Lower leg skin (tissue), 4 donors: ENCODE results near the gene LRSAM1. TPM values are rescaled to one million over a fixed set of nuclear protein-coding genes. Genes with fewer than 3 reads are reported as not detected.
A peak's percentile ranks its signal among the peaks of the same experiment; 100 is the strongest.

Source experiments
- DNase-seq, 2 donors: peaks; one replicate each; pipeline ENCODE4 v3.0.0-alpha.2; 2019; ENCODE audit warnings: low spot score in 2 of 2
- H3K4me3 ChIP-seq: fragments of 200-600 bp; sonication (generic); 2 replicates; pipeline ENCODE4 v1.5.1; 2017; ENCODE audit warnings: mild to moderate bottlenecking, low read depth; ENCODE audit not compliant: poor library complexity, severe bottlenecking
- POLR2A ChIP-seq, 2 donors: fragments of 450-650 bp; IDR thresholded peaks; one replicate each; pipeline ENCODE4 v1.6.1; 2016 to 2017; ENCODE audit warnings: antibody characterized with exemption in 2 of 2, mild to moderate bottlenecking in 1 of 2, moderate library complexity in 1 of 2
- WGBS, 2 donors: methylation state at CpG; one replicate each; pipeline ENCODE4 v1.1.5; 2018; 5-methylcytosine and 5-hydroxymethylcytosine counted together
- intact Hi-C: fragments of 100-400 bp; cut with DNase I; formaldehyde crosslinking; loops from one replicate; pipeline ENCODE4 v1.15.0; 2023; ENCODE audit warnings: low total_unique reads
- total RNA-seq, 4 donors: library from RNA; depleted of rRNA; stranded (reverse); fragments of >200 nt; gene quantifications; one replicate each; pipeline ENCODE4 v1.1.0, GENCODE V29; 2016
- TF ChIP-seq, protein P1 (sequence below), 3 donors: fragments of 450-650 bp; IDR thresholded peaks; one replicate each; pipeline ENCODE4 v1.5.1; 2016; ENCODE audit warnings: antibody characterized with exemption in 3 of 3, mild to moderate bottlenecking in 3 of 3, moderate library complexity in 2 of 3

Gene LRSAM1
- total RNA-seq, 4 donors from 2014 or later = 37.9 to 47.9 (median 41.9) TPM

DNA sequence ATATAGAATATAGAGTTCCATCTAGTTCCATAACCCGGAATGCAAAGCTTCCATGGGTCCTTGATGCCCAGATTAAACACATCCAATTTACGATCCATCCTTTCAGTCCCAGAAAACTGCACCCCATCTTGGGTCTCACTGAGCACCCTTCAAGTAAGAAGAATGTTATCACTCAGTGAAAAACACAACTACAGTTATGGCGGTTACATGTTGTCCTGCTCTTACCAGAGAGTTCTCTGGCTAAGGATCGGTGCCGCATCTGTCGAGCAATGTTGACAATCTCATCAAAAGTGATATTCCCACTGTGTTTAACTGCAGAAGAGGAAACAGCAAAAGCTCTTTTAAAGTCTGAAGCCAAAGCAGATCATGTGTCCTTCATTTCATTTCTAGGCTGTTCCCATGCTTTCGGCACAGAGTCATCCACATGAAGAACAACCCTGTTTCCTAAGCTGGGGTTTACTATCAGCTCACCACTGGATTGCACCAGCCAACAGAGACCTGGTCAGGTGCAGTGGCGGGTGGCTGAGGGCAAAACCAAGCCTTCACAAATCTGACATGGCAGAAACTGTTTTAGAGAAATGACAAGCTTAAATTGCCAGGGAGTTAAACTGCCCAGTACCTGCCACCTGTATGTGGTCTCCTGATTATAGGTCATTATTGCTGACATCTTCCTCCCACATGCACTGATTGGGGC lies 3.1 kb upstream of the LRSAM1 start:
- intact Hi-C loops = no loop called here
- no peak overlapping the region for H3K4me3 ChIP-seq
- TF ChIP-seq, protein P1, sequence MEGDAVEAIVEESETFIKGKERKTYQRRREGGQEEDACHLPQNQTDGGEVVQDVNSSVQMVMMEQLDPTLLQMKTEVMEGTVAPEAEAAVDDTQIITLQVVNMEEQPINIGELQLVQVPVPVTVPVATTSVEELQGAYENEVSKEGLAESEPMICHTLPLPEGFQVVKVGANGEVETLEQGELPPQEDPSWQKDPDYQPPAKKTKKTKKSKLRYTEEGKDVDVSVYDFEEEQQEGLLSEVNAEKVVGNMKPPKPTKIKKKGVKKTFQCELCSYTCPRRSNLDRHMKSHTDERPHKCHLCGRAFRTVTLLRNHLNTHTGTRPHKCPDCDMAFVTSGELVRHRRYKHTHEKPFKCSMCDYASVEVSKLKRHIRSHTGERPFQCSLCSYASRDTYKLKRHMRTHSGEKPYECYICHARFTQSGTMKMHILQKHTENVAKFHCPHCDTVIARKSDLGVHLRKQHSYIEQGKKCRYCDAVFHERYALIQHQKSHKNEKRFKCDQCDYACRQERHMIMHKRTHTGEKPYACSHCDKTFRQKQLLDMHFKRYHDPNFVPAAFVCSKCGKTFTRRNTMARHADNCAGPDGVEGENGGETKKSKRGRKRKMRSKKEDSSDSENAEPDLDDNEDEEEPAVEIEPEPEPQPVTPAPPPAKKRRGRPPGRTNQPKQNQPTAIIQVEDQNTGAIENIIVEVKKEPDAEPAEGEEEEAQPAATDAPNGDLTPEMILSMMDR (IDR thresholded peaks at IDR 0.05) = no peak
- no peak for TF ChIP-seq POLR2A (IDR thresholded peaks at IDR 0.05)
- WGBS, 2 donors = 86 to 91% methylated on average over 8 of the region's 8 CpGs
- DNase-seq = no peak

DNA sequence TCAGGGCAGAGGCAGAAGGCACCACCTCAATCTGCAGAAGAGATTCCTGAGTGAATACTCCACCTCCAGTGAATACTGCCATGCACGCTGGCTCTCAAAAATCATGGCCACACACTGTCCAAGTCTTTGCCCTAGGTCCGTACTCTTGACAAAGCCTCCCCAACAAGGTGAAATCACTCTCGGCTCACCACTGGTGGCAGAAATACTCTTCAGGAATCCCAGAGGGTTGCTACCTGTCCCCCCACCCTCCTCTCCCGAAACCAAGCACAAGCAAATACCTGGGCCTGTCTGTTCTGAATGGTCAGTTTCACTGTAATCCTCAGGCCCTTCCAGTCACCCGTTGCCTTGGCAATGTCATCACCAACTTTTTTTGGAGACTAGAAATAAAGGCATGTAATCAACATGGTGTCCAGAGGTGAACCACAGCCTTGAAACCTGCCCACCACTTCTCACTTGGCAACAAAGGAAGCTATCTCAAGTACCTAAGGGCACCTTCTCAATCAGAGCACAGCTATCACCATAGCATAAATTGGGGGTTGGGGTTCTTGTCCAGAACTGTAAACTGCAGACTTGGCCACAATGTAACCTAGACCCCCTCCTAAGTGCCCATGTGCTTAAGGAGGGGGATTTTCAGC lies 1.9 kb upstream of the LRSAM1 start:
- 48 to 62% methylated on average over 5 of the region's 5 CpGs for WGBS, 2 donors
- TF ChIP-seq, protein P1 (IDR thresholded peaks at IDR 0.05) = no peak
- no peak for TF ChIP-seq POLR2A (IDR thresholded peaks at IDR 0.05)
- DNase-seq = no peak
- intact Hi-C loops = no loop called here
- peak overlapping the region; percentile 97 for H3K4me3 ChIP-seq

DNA sequence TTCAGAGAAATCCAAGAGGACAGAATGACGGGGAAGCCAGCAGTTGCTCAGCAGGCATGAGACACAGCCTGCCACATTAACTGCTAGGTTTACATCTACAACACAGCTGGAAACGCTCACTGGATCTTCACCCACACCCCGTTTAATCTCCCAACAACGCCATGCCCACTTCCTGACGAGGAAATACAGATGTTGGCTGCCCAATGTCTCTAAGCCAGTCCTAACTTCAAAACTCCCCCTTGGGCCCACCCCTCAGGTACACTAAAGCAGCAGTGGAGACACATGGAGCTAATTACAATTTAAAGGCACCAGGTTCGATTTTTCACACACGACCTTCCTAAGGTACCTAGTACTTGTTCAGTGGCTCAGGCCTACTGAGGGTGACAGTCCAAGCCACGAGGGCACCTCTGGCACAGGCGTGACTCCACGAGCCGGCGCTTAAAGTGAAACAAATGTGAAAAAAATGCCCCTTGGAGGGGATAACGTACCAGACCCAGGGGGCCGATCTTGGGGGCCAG lies 1.0 kb upstream of the LRSAM1 start:
- intact Hi-C loops = no loop called here
- H3K4me3 ChIP-seq = peak overlapping the region; percentile 97
- TF ChIP-seq, protein P1 (IDR thresholded peaks at IDR 0.05) = no peak
- no peak for TF ChIP-seq POLR2A (IDR thresholded peaks at IDR 0.05)
- no peak for DNase-seq
- WGBS, 2 donors = 2% methylated on average over 14 of the region's 14 CpGs

DNA sequence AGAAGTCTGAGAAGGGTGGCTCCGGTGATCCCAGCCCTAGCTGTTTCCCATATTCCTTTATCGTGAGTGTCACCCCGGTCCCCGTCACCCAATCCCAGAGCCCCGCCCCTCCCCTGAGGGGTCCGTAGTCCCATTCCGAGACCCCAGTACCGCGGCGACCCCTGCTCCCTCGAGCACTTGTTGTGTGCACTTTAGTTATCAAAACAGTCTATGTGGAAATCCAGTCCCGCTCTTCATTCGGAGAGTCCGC lies 223 bp downstream of the LRSAM1 start:
- peak overlapping the region; percentile 51 for H3K4me3 ChIP-seq
- no peak for DNase-seq
- WGBS, 2 donors = 1 to 2% methylated on average over 13 to 14 of the region's 14 CpGs
- TF ChIP-seq POLR2A (IDR thresholded peaks at IDR 0.05) = no peak
- intact Hi-C loops = no loop called here

DNA sequence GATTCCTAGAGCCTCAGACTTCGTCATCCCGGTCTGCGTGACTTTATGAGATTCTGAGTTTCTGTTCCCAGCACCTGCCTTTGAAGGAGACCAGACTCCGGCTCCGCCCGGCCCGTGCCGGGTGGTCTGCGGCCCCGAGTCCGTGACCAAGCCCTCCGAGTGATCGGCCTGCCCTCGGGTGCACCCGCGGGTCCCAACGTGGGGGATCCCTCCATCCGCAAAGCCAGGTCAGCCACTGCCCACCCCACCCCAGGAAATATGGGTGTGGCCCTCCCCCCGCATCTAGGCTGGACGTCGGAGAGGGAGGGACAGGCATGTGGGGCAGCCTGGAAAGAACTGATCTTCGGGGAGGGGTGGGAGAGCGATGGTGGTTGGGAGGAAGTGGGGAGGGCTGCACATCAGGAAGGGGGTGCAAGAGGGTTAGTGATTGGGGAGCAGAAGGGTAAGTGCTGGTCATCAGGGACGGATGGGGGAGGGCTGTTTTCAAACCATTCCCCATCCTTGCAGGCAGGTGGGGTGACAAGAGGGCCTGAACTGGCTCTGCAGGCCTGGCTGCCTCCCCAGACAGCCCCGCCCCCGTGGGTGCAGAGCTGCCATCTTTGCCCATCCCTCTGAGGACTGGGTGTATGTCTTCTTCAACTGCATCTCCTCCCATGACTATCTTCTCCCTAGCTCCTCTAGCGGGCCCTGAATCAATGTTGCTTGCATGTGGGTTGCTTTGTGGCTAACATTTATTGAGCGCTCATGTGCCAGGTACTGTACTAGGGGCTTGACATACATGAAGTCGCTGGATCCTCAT lies 747 bp downstream of the LRSAM1 start:
- H3K4me3 ChIP-seq = peak overlapping the region; percentile 51
- WGBS, 2 donors = 9 to 11% methylated on average over 26 to 29 of the region's 29 CpGs
- TF ChIP-seq, protein P1 (IDR thresholded peaks at IDR 0.05) = no peak
- TF ChIP-seq POLR2A (IDR thresholded peaks at IDR 0.05) = no peak
- intact Hi-C loops = no loop called here
- DNase-seq = peak; percentile 29 to 91

DNA sequence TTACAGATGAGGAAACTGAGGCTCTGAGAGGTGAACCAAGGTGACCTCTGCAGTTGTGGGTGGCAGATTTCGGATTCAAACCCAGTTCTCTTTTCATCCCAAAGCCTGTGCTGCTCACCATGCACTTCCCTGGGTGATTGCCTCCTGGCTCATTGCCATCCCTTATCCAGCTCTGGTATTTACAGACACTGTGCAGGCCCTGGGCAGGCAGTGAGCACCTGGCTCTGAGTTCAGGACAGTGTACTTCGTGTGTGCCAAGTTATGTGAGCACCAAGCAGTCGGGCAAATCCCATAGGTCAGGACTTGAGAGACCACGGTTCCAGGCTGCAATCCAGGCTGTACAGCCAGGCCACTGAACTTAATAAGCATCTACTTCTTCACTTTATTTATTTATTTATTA lies 1.4 kb downstream of the LRSAM1 start:
- DNase-seq = peak in 1 of 2 donors; percentile 36

More for the DNA sequence above, 1.4 kb downstream of the LRSAM1 start:
- TF ChIP-seq, protein P1 (IDR thresholded peaks at IDR 0.05) = no peak
- no peak for TF ChIP-seq POLR2A (IDR thresholded peaks at IDR 0.05)
- 58 to 72% methylated on average over 4 of the region's 4 CpGs for WGBS, 2 donors
- no peak overlapping the region for H3K4me3 ChIP-seq
- intact Hi-C loops = no loop called here
